Epithelial cell of alveolus of lung (primary cell): ENCODE data around the gene SOCS1. TPM values are rescaled to one million over a fixed set of nuclear protein-coding genes. Genes with fewer than 3 reads are reported as not detected.

Experiments used
- total RNA-seq: library from RNA; depleted of rRNA; stranded (reverse); fragments of >200 nt; gene quantifications from 2 replicates; pipeline ENCODE4 v1.2.1, GENCODE V29; 2015

SOCS1 gene
- total RNA-seq = 7.5 and 41.8 TPM in 2 replicates

GRCh38 chr16:11255737-11256660, at the start of gene SOCS1:
SOCS1 (minus strand) TSS chr16:11256204; CDS start chr16:11255478, 726 bp downstream.

GRCh38 chr16:11280616-11281522, 24.9 kb upstream of the SOCS1 start, which contains the start of gene PRM1:
PRM1 (minus strand) TSS chr16:11281330; CDS start chr16:11281238, 92 bp downstream.

GRCh38 chr16:11276143-11276895, 20.3 kb upstream of the SOCS1 start, which contains the start of gene PRM2:
PRM2 (minus strand) TSS chr16:11276480; CDS start chr16:11276370, 110 bp downstream.

GRCh38 chr16:11272921-11273720, 17.1 kb upstream of the SOCS1 start, which contains the start of gene PRM3:
PRM3 (minus strand) TSS chr16:11273629; CDS start chr16:11273595, 34 bp downstream.

GRCh38 chr16:11268921-11269375, 12.9 kb upstream of the SOCS1 start, which contains the start of gene TNP2:
TNP2 (minus strand) TSS chr16:11269325; CDS start chr16:11269262, 63 bp downstream.

Other genes starting within 250 kb of the SOCS1 start
- gene TNP2, start 13.1 kb upstream of the SOCS1 start, total RNA-seq = not detected in 2 replicates
- gene PRM3, start 17.4 kb upstream of the SOCS1 start, total RNA-seq = not detected in 2 replicates
- not detected in 2 replicates for gene PRM2, start 20.3 kb upstream of the SOCS1 start, total RNA-seq
- gene PRM1, start 25.1 kb upstream of the SOCS1 start, total RNA-seq = not detected in 2 replicates
- gene RMI2, start 89.3 kb upstream of the SOCS1 start, total RNA-seq = 10.9 and 18.0 TPM in 2 replicates